IMR-90 (cell line): Measurements from ENCODE around the gene PXK. TPM values are rescaled to one million over a fixed set of nuclear protein-coding genes. Genes with fewer than 3 reads are reported as not detected.
A peak's percentile ranks its signal among the peaks of the same experiment; 100 is the strongest.
"Not testable (repeated sequence)": the region's sequence is repeated elsewhere in the genome, so short reads cannot be mapped to it uniquely, and the experiment has no call there.

Source experiments
- ATAC-seq: fragments of 200-7000 bp; cut with Tn5 transposase; 2 replicates; pipeline ENCODE4 v1.9.1; 2020; ENCODE audit warnings: low read depth, mild to moderate bottlenecking, moderate library complexity
- BruUV-seq: library from RNA; stranded (reverse); fragments of 400-500 nt; replicated peaks from 2 replicates; lab custom pipeline; 2021; lab: Mats Ljungman, UMichigan
- CTCF ChIA-PET: fragments of 300-600 bp; formaldehyde crosslinking; extraction: SDS; loops from one replicate; lab custom pipeline; 2021; ENCODE audit warnings: antibody characterized with exemption; lab: Yijun Ruan, JAX
- POLR2A ChIA-PET: fragments of 300-600 bp; sonication (Branson Sonifier 250); formaldehyde crosslinking; loops from one replicate; lab custom pipeline; 2022; ENCODE audit warnings: antibody characterized with exemption; ENCODE audit not compliant: unreplicated experiment; lab: Charles Lee
- DNase-seq: peaks from one replicate; pipeline ENCODE4 v3.0.0; 2013
- H2AFZ ChIP-seq: replicated peaks from 2 replicates; pipeline ENCODE3; 2013; ENCODE audit warnings: low read length, mild to moderate bottlenecking; ENCODE audit not compliant: poor library complexity
- H2AK5ac ChIP-seq: 2 replicates; pipeline ENCODE4 v1.6.1; 2013; ENCODE audit warnings: low read depth, low read length, inconsistent platforms
- H2AK9ac ChIP-seq: replicated peaks from 2 replicates; pipeline ENCODE3; 2013; ENCODE audit warnings: mild to moderate bottlenecking, low read depth, low read length, moderate library complexity; ENCODE audit not compliant: poor library complexity
- H2BK120ac ChIP-seq: 2 replicates; pipeline ENCODE4 v1.6.1; 2013; ENCODE audit warnings: low read depth, low read length, inconsistent platforms
- H2BK15ac ChIP-seq: 3 replicates; pipeline ENCODE4 v1.6.1; 2013; ENCODE audit warnings: low read depth, low read length, inconsistent platforms
- H2BK20ac ChIP-seq: 2 replicates; pipeline ENCODE4 v1.6.1; 2013; ENCODE audit warnings: low read depth, mild to moderate bottlenecking, inconsistent platforms, low read length, moderate library complexity
- H2BK5ac ChIP-seq: 2 replicates; pipeline ENCODE4 v1.6.1; 2013; ENCODE audit warnings: mild to moderate bottlenecking, low read depth, low read length, inconsistent platforms; ENCODE audit not compliant: poor library complexity, severe bottlenecking
- H3K14ac ChIP-seq: replicated peaks from 2 replicates; pipeline ENCODE4 v1.6.1; 2013; ENCODE audit warnings: low read depth, low read length, inconsistent platforms
- H3K18ac ChIP-seq: 2 replicates; pipeline ENCODE4 v1.6.1; 2013; ENCODE audit warnings: low read depth, low read length, control low read depth
- H3K23ac ChIP-seq: 2 replicates; pipeline ENCODE4 v1.6.1; 2013; ENCODE audit warnings: low read depth, low read length, inconsistent platforms
- H3K27ac ChIP-seq: 2 replicates; pipeline ENCODE4 v1.5.1; 2013; ENCODE audit warnings: mild to moderate bottlenecking, control low read depth, low read length; ENCODE audit not compliant: insufficient read depth
- H3K27me3 ChIP-seq: 2 replicates; pipeline ENCODE4 v1.6.1; 2013; ENCODE audit warnings: low read length; ENCODE audit not compliant: control insufficient read depth, insufficient read depth
- H3K36me3 ChIP-seq: 2 replicates; pipeline ENCODE4 v1.6.1; 2013; ENCODE audit warnings: low read length, mixed read lengths; ENCODE audit not compliant: control insufficient read depth, insufficient read depth
- H3K4ac ChIP-seq: 2 replicates; pipeline ENCODE4 v1.6.1; 2013; ENCODE audit warnings: low read depth, low read length, inconsistent platforms
- H3K4me1 ChIP-seq: 2 replicates; pipeline ENCODE4 v1.6.1; 2013; ENCODE audit warnings: low read length, mixed read lengths; ENCODE audit not compliant: control insufficient read depth, insufficient read depth
- H3K4me2 ChIP-seq: 2 replicates; pipeline ENCODE4 v1.6.1; 2013; ENCODE audit warnings: low read depth, mild to moderate bottlenecking, control low read depth, low read length, moderate library complexity
- H3K4me3 ChIP-seq: 2 replicates; pipeline ENCODE4 v1.5.1; 2013; ENCODE audit warnings: low read depth, mild to moderate bottlenecking, control low read depth, low read length, moderate library complexity; ENCODE audit not compliant: insufficient read depth
- H3K56ac ChIP-seq: 2 replicates; pipeline ENCODE4 v1.6.1; 2013; ENCODE audit warnings: low read length, inconsistent platforms; ENCODE audit not compliant: insufficient read depth; ENCODE audit errors: extremely low read depth
- H3K79me1 ChIP-seq, 2 experiments: 2 replicates each; pipeline ENCODE4 v1.6.1; 2013; ENCODE audit warnings: low read length in 2 of 2, inconsistent platforms in 1 of 2, low read depth in 1 of 2
- H3K9ac ChIP-seq: 2 replicates; pipeline ENCODE4 v1.6.1; 2013; ENCODE audit warnings: low read depth, low read length, control low read depth
- H3K9me1 ChIP-seq: 2 replicates; pipeline ENCODE4 v1.6.1; 2013; ENCODE audit warnings: low read length, inconsistent platforms; ENCODE audit not compliant: insufficient read depth
- H3K9me3 ChIP-seq: 2 replicates; pipeline ENCODE4 v1.6.1; 2013; ENCODE audit warnings: low read length; ENCODE audit not compliant: control insufficient read depth, insufficient read depth
- H4K20me1 ChIP-seq: 2 replicates; pipeline ENCODE4 v1.6.1; 2013; ENCODE audit warnings: low read length, inconsistent platforms; ENCODE audit not compliant: insufficient read depth
- H4K5ac ChIP-seq: 2 replicates; pipeline ENCODE4 v1.6.1; 2013; ENCODE audit warnings: mild to moderate bottlenecking, low read depth, low read length, control low read depth
- H4K8ac ChIP-seq, 2 experiments: 2 replicates each; pipeline ENCODE4 v1.6.1; 2013; ENCODE audit warnings: low read depth in 2 of 2, low read length in 2 of 2, control low read depth in 1 of 2, inconsistent platforms in 1 of 2
- H4K91ac ChIP-seq: 2 replicates; pipeline ENCODE4 v1.6.1; 2013; ENCODE audit warnings: low read depth, low read length, inconsistent platforms; ENCODE audit not compliant: insufficient read depth
- MAZ ChIP-seq: IDR thresholded peaks from 2 replicates; pipeline ENCODE4 v1.6.1; 2012; ENCODE audit warnings: low read depth, mild to moderate bottlenecking, low read length, improper control_type of control experiment, moderate library complexity, borderline replicate concordance
- WGBS, 2 experiments: methylation state at CpG; one replicate each; pipeline versions ENCODE4 v1.1.5 to v1.1.7; 2013; ENCODE audit warnings: missing lambda C conversion rate in 2 of 2; ENCODE audit not compliant: insufficient read length in 1 of 2; ENCODE audit errors: extremely low coverage in 2 of 2; 5-methylcytosine and 5-hydroxymethylcytosine counted together
- dilution Hi-C: fragments of 300-500 bp; cut with HindIII; formaldehyde crosslinking; loops from one replicate; pipeline ENCODE4 v1.14.3; 2018; ENCODE audit warnings: low sequenced_read_pairs; ENCODE audit not compliant: unreplicated experiment
- in situ Hi-C: fragments of 300-500 bp; cut with MboI; formaldehyde crosslinking; loops from 3 replicates; pipeline ENCODE4 v1.14.3; 2019; ENCODE audit warnings: low sequenced_read_pairs, inconsistent platforms, mixed read lengths
- intact Hi-C: fragments of 100-400 bp; cut with micrococcal nuclease; formaldehyde crosslinking; loops from 2 replicates; pipeline ENCODE4 v1.10.0; 2022
- polyA plus RNA-seq, 3 experiments: library from polyadenylated mRNA; depleted of rRNA; stranded (reverse); fragments of >200 nt; gene quantifications; 2 replicates each; pipeline ENCODE4 v1.2.3, GENCODE V29; 2012; ENCODE audit warnings: low replicate concordance in 1 of 3
- total RNA-seq: library from RNA; depleted of rRNA; stranded (reverse); fragments of >200 nt; gene quantifications from 2 replicates; pipeline ENCODE4 v1.2.3, GENCODE V29; 2012
- TF ChIP-seq, protein P1 (sequence below): fragments of 150-350 bp; IDR thresholded peaks from 2 replicates; pipeline ENCODE4 v1.6.1; 2017; ENCODE audit warnings: mild to moderate bottlenecking, antibody characterized with exemption, low read length, low read depth

PXK gene
- total and polyA plus RNA-seq, 2 of the 4 experiments (the other 2 are of a cell fraction): 14.3 to 17.7 TPM

DNA sequence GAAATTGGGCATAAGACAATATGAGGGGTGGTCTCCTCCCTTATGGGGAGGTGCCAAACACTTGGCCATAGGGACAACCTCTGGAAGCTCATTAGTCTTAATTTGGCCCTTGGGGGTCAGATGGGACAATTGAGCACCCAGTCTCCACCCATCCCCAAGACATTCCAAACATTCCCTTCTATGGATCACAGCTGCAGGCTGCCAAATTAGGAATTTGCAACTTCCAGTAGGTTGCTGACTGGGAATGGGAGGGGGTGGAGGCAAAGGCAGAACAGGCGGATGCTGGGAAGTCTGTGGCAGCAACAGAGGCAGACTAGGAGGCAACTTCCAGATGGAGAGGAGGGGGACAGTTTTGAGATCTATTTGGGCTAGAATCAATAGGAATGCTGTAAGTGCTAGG is 102.3 kb downstream of the PXK start:
- peak overlapping the region; percentile 79 for H2AFZ ChIP-seq
- H3K4me1 ChIP-seq: peaks cover 12% of the 10 kb centered on the region
- H4K8ac ChIP-seq: peak overlapping the region; percentile 90 to 97
- H4K91ac ChIP-seq: peak overlapping the region; percentile 93
- dilution Hi-C loops (no loop called here), in situ Hi-C loops (no loop called here), intact Hi-C loops (loop anchor here (5.0 kb wide), 1 partner anchor 37 kb away; no protein-coding TSS in a partner anchor)
- H3K36me3 ChIP-seq: peaks cover 10% of the 10 kb centered on the region
- H3K18ac ChIP-seq: peak overlapping the region; percentile 49
- peaks cover 17 to 26% of the 10 kb centered on the region in 2 experiments; a peak in 3 of 4 replicates for H3K79me1 ChIP-seq
- CTCF ChIA-PET: interaction anchor here (1.1 kb wide), 1 partner anchor 134 kb away, joined by 3 read pairs; no protein-coding TSS in a partner anchor
- H3K56ac ChIP-seq: peak overlapping the region; percentile 92
- peak overlapping the region; percentile 70 for H2AK9ac ChIP-seq
- DNase-seq (peak; percentile 73), ATAC-seq (peak; percentile 53)
- peak overlapping the region; percentile 79 for H3K14ac ChIP-seq
- H3K9me1 ChIP-seq: peaks cover 6% of the 10 kb centered on the region; the same call in 1 of the 2 replicates
- peak overlapping the region; percentile 86 for H3K27ac ChIP-seq
- H3K27me3 ChIP-seq: no peaks in the 10 kb centered on the region
- H3K4me3 ChIP-seq: no peak overlapping the region
- peak overlapping the region; percentile 91 for H2BK20ac ChIP-seq
- peak overlapping the region; percentile 95 for H3K4ac ChIP-seq
- H3K9me3 ChIP-seq: no peaks in the 10 kb centered on the region
- peak overlapping the region; percentile 53; the same call in 1 of the 2 replicates for H3K9ac ChIP-seq
- peak overlapping the region; percentile 89; the same call in 2 of the 3 replicates for H2BK15ac ChIP-seq
- peak overlapping the region; percentile 93 for H2BK120ac ChIP-seq
- H2AK5ac ChIP-seq: peak overlapping the region; percentile 61; the same call in 1 of the 2 replicates
- TF ChIP-seq, protein P1, sequence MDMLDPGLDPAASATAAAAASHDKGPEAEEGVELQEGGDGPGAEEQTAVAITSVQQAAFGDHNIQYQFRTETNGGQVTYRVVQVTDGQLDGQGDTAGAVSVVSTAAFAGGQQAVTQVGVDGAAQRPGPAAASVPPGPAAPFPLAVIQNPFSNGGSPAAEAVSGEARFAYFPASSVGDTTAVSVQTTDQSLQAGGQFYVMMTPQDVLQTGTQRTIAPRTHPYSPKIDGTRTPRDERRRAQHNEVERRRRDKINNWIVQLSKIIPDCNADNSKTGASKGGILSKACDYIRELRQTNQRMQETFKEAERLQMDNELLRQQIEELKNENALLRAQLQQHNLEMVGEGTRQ: no peak
- peak; percentile 53; the same call in 1 of the 2 replicates for TF ChIP-seq MAZ
- WGBS, 2 experiments: 17% methylated on average over 1 of the region's 1 CpG; no CpG with 5 or more reads in 1 of the 2 experiments
- no TSS peak for BruUV-seq
- POLR2A ChIA-PET: interaction anchor here (0.8 kb wide), 1 partner anchor 52 kb away, joined by 3 read pairs; no protein-coding TSS in a partner anchor
- peaks cover 4% of the 10 kb centered on the region; the same call in 1 of the 2 replicates for H4K20me1 ChIP-seq
- H2BK5ac ChIP-seq: peak overlapping the region; percentile 91
- H3K4me2 ChIP-seq: peak overlapping the region; percentile 48; the same call in 1 of the 2 replicates
- peak overlapping the region; percentile 77 for H4K5ac ChIP-seq
- H3K23ac ChIP-seq: peak overlapping the region; percentile 86

DNA sequence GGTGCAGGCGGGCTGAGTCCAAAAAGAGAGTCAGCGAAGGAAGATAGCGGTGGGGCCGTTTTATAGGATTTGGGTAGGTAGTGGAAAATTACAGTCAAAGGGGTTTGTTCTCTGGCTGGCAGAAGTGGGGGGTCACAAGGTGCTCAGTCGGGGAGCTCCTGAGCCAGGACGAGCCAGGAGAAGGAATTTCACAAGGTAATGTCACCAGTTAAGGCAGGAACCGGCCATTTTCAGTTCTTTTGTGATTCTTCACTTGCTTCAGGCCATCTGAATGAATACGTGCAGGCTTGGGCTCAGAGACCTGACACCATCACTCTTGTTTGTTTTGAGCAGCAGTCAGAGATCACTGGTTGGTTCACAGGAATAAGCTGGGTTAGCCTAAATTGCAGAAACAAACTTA is 104.6 kb downstream of the PXK start:
- H2BK20ac ChIP-seq, H4K5ac ChIP-seq, dilution Hi-C loops, H3K9me3 ChIP-seq, H2BK5ac ChIP-seq, POLR2A ChIA-PET, H2BK15ac ChIP-seq, H3K4me3 ChIP-seq, in situ Hi-C loops, CTCF ChIA-PET, H3K4me2 ChIP-seq, H4K91ac ChIP-seq, H2AK5ac ChIP-seq, H2AFZ ChIP-seq, H3K9ac ChIP-seq, H2BK120ac ChIP-seq, H3K27ac ChIP-seq, ATAC-seq, H3K18ac ChIP-seq, H3K9me1 ChIP-seq, H4K8ac ChIP-seq, H2AK9ac ChIP-seq, H3K36me3 ChIP-seq, H3K14ac ChIP-seq, H4K20me1 ChIP-seq, H3K27me3 ChIP-seq, H3K56ac ChIP-seq, DNase-seq, H3K4ac ChIP-seq, H3K23ac ChIP-seq, BruUV-seq: not testable (repeated sequence)
- peaks cover 14% of the 10 kb centered on the region for H3K4me1 ChIP-seq
- peaks cover 5 to 15% of the 10 kb centered on the region in 2 experiments; a peak in 2 of 4 replicates for H3K79me1 ChIP-seq
- intact Hi-C loops: loop anchor here (5.0 kb wide), 1 partner anchor 35 kb away; no protein-coding TSS in a partner anchor
- WGBS, 2 experiments: 77% methylated on average over 8 of the region's 8 CpGs; no CpG with 5 or more reads in 1 of the 2 experiments
